Astrocyte (in vitro differentiated cells and primary cell): ENCODE data around the gene EFS.

Experiments used
- CTCF ChIP-seq: IDR thresholded peaks from 2 replicates; pipeline ENCODE4 v1.5.1; 2011; ENCODE audit warnings: low read depth, mild to moderate bottlenecking, inconsistent platforms, low read length, moderate library complexity; ENCODE audit not compliant: insufficient read depth
- EZH2 ChIP-seq: IDR thresholded peaks from 2 replicates; pipeline ENCODE4 v1.6.1; 2012; ENCODE audit warnings: mild to moderate bottlenecking, low read length, inconsistent platforms; ENCODE audit not compliant: insufficient read depth

- TF ChIP-seq CTCF: no peak
- TF ChIP-seq EZH2: no peak
Observed at GRCh38 chr14:23405516-23406025, 40.6 kb upstream of the EFS start.
